ENCODE data around the gene SELENOO.
"Not testable (repeated sequence)": the region's sequence is repeated elsewhere in the genome, so short reads cannot be mapped to it uniquely, and the experiment has no call there.

SELENOO gene, protein sequence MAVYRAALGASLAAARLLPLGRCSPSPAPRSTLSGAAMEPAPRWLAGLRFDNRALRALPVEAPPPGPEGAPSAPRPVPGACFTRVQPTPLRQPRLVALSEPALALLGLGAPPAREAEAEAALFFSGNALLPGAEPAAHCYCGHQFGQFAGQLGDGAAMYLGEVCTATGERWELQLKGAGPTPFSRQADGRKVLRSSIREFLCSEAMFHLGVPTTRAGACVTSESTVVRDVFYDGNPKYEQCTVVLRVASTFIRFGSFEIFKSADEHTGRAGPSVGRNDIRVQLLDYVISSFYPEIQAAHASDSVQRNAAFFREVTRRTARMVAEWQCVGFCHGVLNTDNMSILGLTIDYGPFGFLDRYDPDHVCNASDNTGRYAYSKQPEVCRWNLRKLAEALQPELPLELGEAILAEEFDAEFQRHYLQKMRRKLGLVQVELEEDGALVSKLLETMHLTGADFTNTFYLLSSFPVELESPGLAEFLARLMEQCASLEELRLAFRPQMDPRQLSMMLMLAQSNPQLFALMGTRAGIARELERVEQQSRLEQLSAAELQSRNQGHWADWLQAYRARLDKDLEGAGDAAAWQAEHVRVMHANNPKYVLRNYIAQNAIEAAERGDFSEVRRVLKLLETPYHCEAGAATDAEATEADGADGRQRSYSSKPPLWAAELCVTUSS

GRCh38 chr22:50200461-50201190 lies at the start of gene SELENOO:
Gene SELENOO, plus strand, starts transcription at chr22:50201011. Its CDS starts 26 bp downstream, at chr22:50201037.
- peak; percentile 95 for DNase-seq

- DNase-seq, result no peak
These were observed 49.0 kb upstream of the SELENOO start for GRCh38 chr22:50151571-50152537.

- DNase-seq, result no peak
These were observed 47.6 kb upstream of the SELENOO start for GRCh38 chr22:50153056-50153755.

- no peak for DNase-seq
These were observed 47.1 kb upstream of the SELENOO start for GRCh38 chr22:50153756-50154140.

- DNase-seq, result no peak
These were observed 43.0 kb upstream of the SELENOO start for GRCh38 chr22:50157709-50158375.

DNA sequence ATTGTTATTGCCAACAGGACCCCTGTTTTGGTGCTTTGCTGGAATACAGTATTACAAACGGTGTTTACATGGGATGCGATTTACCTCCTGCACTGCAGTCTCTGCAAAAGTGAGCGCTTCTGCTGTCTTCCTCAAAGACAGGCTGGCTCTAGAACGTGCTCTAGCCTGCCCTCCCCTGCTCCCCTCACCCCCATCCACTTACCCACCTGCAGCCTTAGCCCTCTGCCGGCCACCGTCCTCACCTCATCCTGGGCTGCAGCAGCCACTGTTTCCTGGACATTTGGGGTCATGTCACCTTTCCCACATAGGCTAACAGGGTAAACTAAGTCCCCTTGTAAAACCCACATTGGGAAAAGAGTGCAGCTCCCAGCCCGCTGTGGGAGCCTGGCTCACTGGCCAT lies 39.9 kb upstream of the SELENOO start:
- no peak for DNase-seq

DNA sequence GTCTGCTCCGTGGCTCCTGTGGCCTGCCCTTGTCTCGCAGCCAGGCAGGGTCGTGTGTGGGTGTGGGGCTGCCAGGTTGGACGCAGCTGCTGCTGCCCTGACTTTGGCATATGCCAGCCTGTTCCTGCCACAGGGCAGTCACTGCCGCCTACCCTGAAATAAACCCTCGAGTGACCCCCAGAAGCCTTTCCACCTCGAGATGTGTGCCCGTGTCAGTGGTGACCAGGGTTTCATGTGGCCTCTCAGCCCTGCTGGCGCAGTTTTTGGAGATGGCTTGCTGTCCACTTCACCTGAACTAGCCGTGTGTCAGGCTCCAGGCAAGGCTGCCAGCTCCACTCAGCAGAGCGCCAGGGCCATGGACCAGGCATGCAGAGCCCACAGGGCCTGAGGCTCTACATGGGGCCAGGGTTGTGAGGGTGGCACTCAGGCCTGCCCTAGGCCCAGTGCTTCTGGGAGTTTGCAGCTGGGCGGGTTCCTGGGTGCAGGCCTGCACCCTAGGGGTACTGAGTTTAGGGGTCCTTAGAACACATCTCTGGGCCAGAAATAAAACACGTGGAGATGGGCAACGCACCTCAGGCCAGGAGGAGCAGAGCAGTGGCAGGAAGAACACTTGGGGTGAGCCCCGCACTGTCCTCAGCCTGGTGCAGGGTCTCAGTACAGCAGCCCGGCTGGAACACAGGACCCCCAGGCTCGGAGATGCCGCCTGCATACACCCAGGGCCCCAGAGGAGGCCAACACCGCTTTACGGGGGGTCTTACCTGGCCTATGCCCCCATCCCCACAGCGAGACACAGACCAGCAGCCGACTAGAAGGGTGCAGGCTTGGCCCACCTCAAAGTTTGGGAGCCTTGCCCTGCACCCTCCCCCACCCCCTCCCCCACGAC lies 39.1 kb upstream of the SELENOO start:
- no peak for DNase-seq

- no peak for DNase-seq
These were observed 38.3 kb upstream of the SELENOO start for GRCh38 chr22:50162391-50162956.

DNA sequence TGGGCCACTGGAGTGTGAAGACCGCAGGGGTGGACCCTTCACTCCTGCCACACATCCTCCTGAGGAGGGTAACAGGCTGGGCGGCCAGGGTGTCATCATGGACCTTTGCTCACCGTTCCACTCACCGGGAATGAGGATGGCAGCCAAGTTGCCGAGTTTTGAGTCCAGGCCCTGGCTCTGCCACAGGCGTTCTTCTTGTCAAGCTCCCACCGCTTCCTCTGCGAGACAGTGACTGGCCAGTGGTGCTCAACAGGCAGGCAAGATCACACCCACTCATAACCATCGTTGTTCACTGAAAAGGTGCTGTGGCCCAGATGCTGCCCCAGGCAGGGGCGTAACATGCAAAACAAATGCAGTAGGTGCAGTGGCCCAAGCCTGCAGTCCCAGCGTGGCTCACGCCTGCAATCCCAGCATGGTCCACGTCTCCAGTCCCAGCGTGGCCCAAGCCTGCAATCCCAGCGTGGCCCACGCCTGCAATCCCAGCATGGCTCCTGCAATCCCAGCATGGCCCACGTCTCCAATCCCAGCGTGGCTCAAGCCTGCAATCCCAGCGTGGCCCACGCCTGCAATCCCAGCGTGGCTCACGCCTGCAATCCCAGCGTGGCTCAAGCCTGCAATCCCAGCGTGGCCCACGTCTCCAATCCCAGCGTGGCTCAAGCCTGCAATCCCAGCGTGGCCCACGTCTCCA lies 35.2 kb upstream of the SELENOO start:
- no peak for DNase-seq

DNA sequence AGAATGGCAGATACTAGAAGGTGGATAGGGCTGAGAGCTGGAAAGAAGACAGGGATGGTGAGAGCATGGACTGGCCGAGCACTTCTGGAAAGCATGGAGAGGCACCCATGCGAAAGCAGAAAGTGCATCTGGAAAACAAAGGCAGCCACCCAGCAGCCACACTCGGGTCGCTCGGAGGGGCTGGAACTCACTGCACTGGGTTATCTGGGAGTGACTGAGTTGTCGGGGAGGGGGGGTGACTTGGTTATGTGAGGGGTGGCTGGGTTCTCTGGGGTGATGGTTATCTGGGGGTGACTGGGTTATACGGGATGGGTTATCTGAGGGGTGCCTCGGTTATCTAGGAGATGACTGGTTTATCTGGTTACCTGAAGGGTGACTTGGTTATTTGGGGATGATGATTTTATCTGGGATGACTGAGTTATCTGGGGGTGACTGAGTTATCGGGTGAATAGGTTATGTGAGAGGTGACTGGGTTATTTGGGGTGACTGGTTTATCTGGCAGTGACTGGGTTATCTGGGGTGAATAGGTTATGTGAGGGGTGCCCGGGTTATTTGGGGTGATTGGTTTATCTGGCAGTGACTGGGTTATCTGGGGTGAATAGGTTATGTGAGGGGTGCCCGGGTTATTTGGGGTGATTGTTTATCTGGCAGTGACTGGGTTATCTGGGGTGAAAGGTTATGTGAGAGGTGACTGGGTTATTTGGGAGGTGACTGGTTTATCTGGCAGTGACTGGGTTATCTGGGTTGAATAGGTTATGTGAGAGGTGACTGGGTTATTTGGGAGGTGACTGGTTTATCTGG lies 32.9 kb upstream of the SELENOO start:
- DNase-seq, result no peak

- DNase-seq, result not testable (repeated sequence)
These were observed 32.2 kb upstream of the SELENOO start for GRCh38 chr22:50168490-50169180.

- no peak for DNase-seq
These were observed 31.5 kb upstream of the SELENOO start for GRCh38 chr22:50169181-50169759.

- peak; percentile 79 for DNase-seq
These were observed 31.0 kb upstream of the SELENOO start for GRCh38 chr22:50169774-50170341.

DNA sequence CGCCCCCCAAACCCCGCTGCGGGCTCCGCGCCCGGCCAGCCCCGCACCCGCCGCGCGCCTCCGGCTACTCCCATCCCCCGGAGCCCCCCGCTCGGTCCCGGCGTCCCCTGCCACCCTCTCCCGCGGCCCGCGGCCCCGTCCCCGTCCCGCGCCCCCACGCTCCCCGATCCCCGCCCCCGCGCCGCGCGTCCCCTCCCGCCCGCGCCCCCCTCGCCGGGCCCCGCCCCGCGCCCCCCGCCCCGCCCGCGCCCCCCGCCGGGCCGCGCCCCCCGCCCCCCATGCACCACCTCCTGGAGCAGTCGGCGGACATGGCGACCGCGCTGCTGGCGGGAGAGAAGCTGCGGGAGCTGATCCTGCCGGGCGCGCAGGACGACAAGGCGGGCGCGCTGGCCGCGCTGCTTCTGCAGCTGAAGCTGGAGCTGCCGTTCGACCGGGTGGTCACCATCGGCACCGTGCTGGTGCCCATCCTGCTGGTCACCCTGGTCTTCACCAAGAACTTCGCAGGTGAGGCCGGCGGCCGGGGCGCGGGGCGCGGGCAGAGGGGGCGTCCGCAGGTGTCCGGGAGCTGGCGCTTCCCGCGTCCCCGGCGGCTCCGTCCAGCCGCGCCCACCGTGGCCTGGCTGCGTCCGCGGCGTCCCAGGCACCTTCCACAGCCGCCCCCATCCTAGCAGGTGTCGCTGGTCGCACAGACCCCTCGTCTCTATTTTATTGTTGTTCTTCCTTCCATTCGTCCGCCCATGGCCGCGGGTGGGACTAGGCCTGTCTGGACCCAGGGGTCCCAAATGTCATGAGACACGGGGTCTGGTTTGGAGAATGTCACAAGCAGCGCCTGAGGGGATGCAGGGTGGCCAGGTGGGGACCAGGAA lies 30.1 kb upstream of the SELENOO start, which contains the start of gene PANX2:
Gene PANX2, plus strand, starts transcription at position 279 of the 866 bp plus-strand sequence. Its CDS starts 0 bp downstream, at position 279.
- DNase-seq, result no peak

DNA sequence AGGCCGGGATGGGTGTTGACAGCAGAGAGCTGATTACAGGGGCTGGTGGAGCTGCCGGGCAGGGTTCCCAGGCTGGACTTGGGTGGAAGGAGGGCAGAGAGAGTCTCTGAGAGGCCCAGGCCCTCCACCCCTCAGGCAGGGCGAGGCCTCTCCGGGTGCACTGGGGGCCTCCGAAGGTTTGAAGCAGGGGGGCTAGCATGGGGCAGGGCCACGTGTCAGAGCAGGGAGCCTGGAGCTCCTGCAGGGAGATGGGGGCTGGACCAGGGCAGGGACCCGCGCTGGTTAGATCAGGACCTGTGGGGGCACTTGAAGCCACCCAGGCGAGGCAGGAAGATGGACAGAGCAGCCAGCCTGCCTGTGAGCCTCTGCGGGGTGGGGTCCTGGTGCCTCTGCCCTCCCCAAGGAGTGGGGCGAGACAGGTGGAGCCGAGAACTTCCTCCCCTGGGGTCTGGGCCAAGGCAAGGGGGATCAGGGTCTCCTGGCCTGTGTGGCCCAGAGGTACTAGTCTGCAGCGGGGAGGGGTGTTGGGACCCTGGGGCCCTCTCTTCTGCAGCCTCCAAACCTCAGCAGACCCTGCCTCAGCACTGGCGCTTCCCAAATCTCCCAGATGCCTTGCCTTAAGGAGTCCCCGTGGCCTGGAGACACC lies 29.4 kb upstream of the SELENOO start:
- no peak for DNase-seq

All from activated CD8-positive, alpha-beta memory T cell treated with anti-CD3 and anti-CD28 coated beads, Interleukin-2, amount 50 U/mL, for 48 hours (primary cell).